T-cell (primary cell): ENCODE results near the gene HSDL1. TPM values are rescaled to one million over a fixed set of nuclear protein-coding genes. Genes with fewer than 3 reads are reported as not detected.

Source experiments
- ATAC-seq, 4 experiments: fragments of 200-7000 bp in 3 of 4; fragments of 150-1000 bp in 1 of 4; cut with Tn5 transposase; replicated peaks in 1 of 4; 1 replicate in 3 of 4; 2 replicates in 1 of 4; pipeline ENCODE4 v1.10.0; 2021; ENCODE audit warnings: moderate library complexity in 3 of 4, mild to moderate bottlenecking in 2 of 4, moderate number of reproducible peaks in 1 of 4
- CTCF ChIA-PET, 2 donors: fragments of 300-600 bp; sonication (Branson Sonifier 250); formaldehyde crosslinking; loops; one replicate each; lab custom pipeline; 2022; ENCODE audit warnings: antibody characterized with exemption in 2 of 2; lab: Charles Lee
- POLR2A ChIA-PET, 2 donors: fragments of 300-600 bp; sonication (Branson Sonifier 250); formaldehyde crosslinking; loops; one replicate each; lab custom pipeline; 2022; ENCODE audit warnings: antibody characterized with exemption in 2 of 2; lab: Charles Lee
- DNase-seq, 35 experiments: peaks; one replicate each; pipeline versions ENCODE4 v3.0.0 to v3.0.0-alpha.2; 2013 to 2023
- H3K27ac ChIP-seq: one replicate; pipeline ENCODE4 v1.5.1; 2013; ENCODE audit warnings: low read length
- H3K27me3 ChIP-seq, 2 experiments: replicated peaks in 1 of 2; 1 replicate in 1 of 2; 2 replicates in 1 of 2; pipeline versions ENCODE4 v1.6.1 to v1.7.0; 2013; ENCODE audit warnings: low read length in 1 of 2, mixed read lengths in 1 of 2; ENCODE audit not compliant: control insufficient read depth in 2 of 2, insufficient read depth in 2 of 2; ENCODE audit errors: extremely low read depth in 1 of 2
- H3K36me3 ChIP-seq, 2 donors: 1 replicate in 1 of 2; 2 replicates in 1 of 2; pipeline versions ENCODE4 v1.6.1 to v1.7.0; 2013; ENCODE audit warnings: low read length in 1 of 2; ENCODE audit not compliant: control insufficient read depth in 2 of 2, insufficient read depth in 1 of 2; ENCODE audit errors: extremely low read depth in 1 of 2
- H3K4me1 ChIP-seq, 2 experiments: 1 replicate in 1 of 2; 2 replicates in 1 of 2; pipeline versions ENCODE4 v1.6.1 to v1.7.0; 2013; ENCODE audit warnings: low read length in 2 of 2, mixed read lengths in 1 of 2; ENCODE audit not compliant: insufficient read depth in 2 of 2, control insufficient read depth in 1 of 2; ENCODE audit errors: extremely low read depth in 1 of 2
- H3K4me3 ChIP-seq, 2 donors: 1 replicate in 1 of 2; 2 replicates in 1 of 2; pipeline versions ENCODE4 v1.5.1 to v1.7.0; 2013; ENCODE audit warnings: mild to moderate bottlenecking in 2 of 2, low read length in 1 of 2, moderate library complexity in 1 of 2; ENCODE audit not compliant: control insufficient read depth in 1 of 2; ENCODE audit errors: extremely low read depth in 1 of 2
- H3K9me3 ChIP-seq: 2 replicates; pipeline ENCODE4 v1.7.0; 2013
- H3K27ac Mint-ChIP-seq, 2 donors: one replicate each; pipeline ENCODE4 v1.8.0; 2020 to 2021; ENCODE audit warnings: mild to moderate bottlenecking in 2 of 2, mixed read lengths in 2 of 2
- H3K27me3 Mint-ChIP-seq, 2 donors: one replicate each; pipeline ENCODE4 v1.8.0; 2021 to 2022; ENCODE audit warnings: mixed read lengths in 2 of 2
- H3K36me3 Mint-ChIP-seq: one replicate; pipeline ENCODE4 v1.8.0; 2021; ENCODE audit warnings: mixed read lengths
- H3K4me1 Mint-ChIP-seq, 3 donors: one replicate each; pipeline ENCODE4 v1.8.0; 2020 to 2022; ENCODE audit warnings: mixed read lengths in 3 of 3, mild to moderate bottlenecking in 1 of 3
- H3K4me3 Mint-ChIP-seq, 3 donors: one replicate each; pipeline ENCODE4 v1.8.0; 2020 to 2022; ENCODE audit warnings: mild to moderate bottlenecking in 3 of 3, mixed read lengths in 3 of 3, moderate library complexity in 3 of 3
- H3K9me3 Mint-ChIP-seq, 3 donors: one replicate each; pipeline ENCODE4 v1.8.0; 2020 to 2022; ENCODE audit warnings: mixed read lengths in 3 of 3
- WGBS: methylation state at CpG from one replicate; pipeline ENCODE4 v1.1.5; 2013; ENCODE audit warnings: missing lambda C conversion rate; ENCODE audit not compliant: insufficient coverage; 5-methylcytosine and 5-hydroxymethylcytosine counted together
- total RNA-seq, 35 experiments: library from RNA in 6 of 35; stranded (reverse) in 6 of 35; fragments of 120-200 nt in 1 of 35; gene quantifications; one replicate each; pipeline versions ENCODE4 v1.2.1 to v1.2.4 and lab custom pipeline; 2013 to 2026

Gene HSDL1
- total RNA-seq, 5 donors from 2014 or later (not counting 1 experiment from before 2014, with no cell fraction given) = 11.9 to 23.5 (median 20.4) TPM

GRCh38 chr16:84181144-84181915 is 36.4 kb upstream of the HSDL1 start:
- ChIA-PET POLR2A (no interaction called here), CTCF (no interaction called here)
- no peak overlapping the region for H3K4me3 Mint-ChIP-seq
- peaks cover 20 to 24% (median 22%) of the 10 kb centered on the region in 3 donors for H3K4me1 Mint-ChIP-seq
- WGBS = 99% methylated on average over 30 of the region's 41 CpGs
- Histone ChIP-seq H3K27me3 (no peaks in the 10 kb centered on the region), H3K4me1 (peaks cover 3 to 20% of the 10 kb centered on the region in 2 experiments), H3K27ac (no peak overlapping the region), H3K36me3 (peaks cover 21 to 65% of the 10 kb centered on the region in 2 donors), H3K4me3 (no peak overlapping the region), H3K9me3 (no peaks in the 10 kb centered on the region)
- no peaks in the 10 kb centered on the region for H3K9me3 Mint-ChIP-seq
- H3K27me3 Mint-ChIP-seq = no peaks in the 10 kb centered on the region
- ATAC-seq (no peak), DNase-seq (no peak)
- no peak overlapping the region for H3K27ac Mint-ChIP-seq
- peaks cover 21% of the 10 kb centered on the region for H3K36me3 Mint-ChIP-seq

GRCh38 chr16:84180519-84181140 is 35.7 kb upstream of the HSDL1 start:
- 78% methylated on average over 6 of the region's 21 CpGs for WGBS
- Mint-ChIP-seq H3K4me1 (peaks cover 13 to 17% (median 15%) of the 10 kb centered on the region in 3 donors), H3K4me3 (no peak overlapping the region), H3K36me3 (peaks cover 21% of the 10 kb centered on the region), H3K27me3 (no peaks in the 10 kb centered on the region), H3K27ac (no peak overlapping the region), H3K9me3 (no peaks in the 10 kb centered on the region)
- Histone ChIP-seq H3K27me3 (no peaks in the 10 kb centered on the region), H3K4me1 (peaks cover 0 to 13% of the 10 kb centered on the region in 2 experiments), H3K36me3 (peaks cover 21 to 65% of the 10 kb centered on the region in 2 donors), H3K9me3 (no peaks in the 10 kb centered on the region), H3K4me3 (no peak overlapping the region), H3K27ac (no peak overlapping the region)
- no peak for DNase-seq
- ATAC-seq = no peak
- ChIA-PET POLR2A (no interaction called here), CTCF (interaction anchor here in 1 of 2 donors (0.5 kb wide), 1 partner anchor 95 kb away, joined by 6 read pairs; no protein-coding TSS in a partner anchor)

GRCh38 chr16:84179612-84180320 is 34.8 kb upstream of the HSDL1 start:
- Histone ChIP-seq H3K9me3 (no peaks in the 10 kb centered on the region), H3K4me3 (no peak overlapping the region), H3K4me1 (peaks cover 0 to 8% of the 10 kb centered on the region in 2 experiments), H3K27ac (no peak overlapping the region), H3K36me3 (peaks cover 21 to 63% of the 10 kb centered on the region in 2 donors), H3K27me3 (no peaks in the 10 kb centered on the region)
- Mint-ChIP-seq H3K9me3 (no peaks in the 10 kb centered on the region), H3K36me3 (peaks cover 18% of the 10 kb centered on the region), H3K4me3 (no peak overlapping the region), H3K27ac (no peak overlapping the region), H3K27me3 (no peaks in the 10 kb centered on the region), H3K4me1 (peaks cover 11 to 13% (median 12%) of the 10 kb centered on the region in 3 donors)
- ChIA-PET POLR2A (no interaction called here), CTCF (interaction anchor here in 1 of 2 donors (0.6 kb wide), 1 partner anchor 95 kb away, joined by 3 read pairs; no protein-coding TSS in a partner anchor)
- WGBS = 94% methylated on average over 19 of the region's 33 CpGs
- ATAC-seq = no peak
- DNase-seq = no peak

- H3K4me3 ChIP-seq = no peak overlapping the region
- no peak for DNase-seq
- POLR2A ChIA-PET = no interaction called here
- no peaks in the 10 kb centered on the region for H3K9me3 Mint-ChIP-seq
- peaks cover 0 to 4% of the 10 kb centered on the region in 2 experiments for H3K4me1 ChIP-seq
- H3K4me1 Mint-ChIP-seq = peaks cover 5 to 7% (median 6%) of the 10 kb centered on the region in 3 donors
- H3K36me3 ChIP-seq = peaks cover 21 to 57% of the 10 kb centered on the region in 2 donors
- CTCF ChIA-PET = no interaction called here
- H3K27ac ChIP-seq = no peak overlapping the region
- no peaks in the 10 kb centered on the region for H3K27me3 Mint-ChIP-seq
- no peaks in the 10 kb centered on the region for H3K27me3 ChIP-seq
- H3K4me3 Mint-ChIP-seq = no peak overlapping the region
- peaks cover 14% of the 10 kb centered on the region for H3K36me3 Mint-ChIP-seq
- no peaks in the 10 kb centered on the region for H3K9me3 ChIP-seq
- ATAC-seq = no peak
- WGBS = 95% methylated on average over 24 of the region's 28 CpGs
- H3K27ac Mint-ChIP-seq = no peak overlapping the region
These were observed 34.1 kb upstream of the HSDL1 start for GRCh38 chr16:84178892-84179611.

GRCh38 chr16:84178146-84178765 is 33.3 kb upstream of the HSDL1 start:
- no peak overlapping the region for H3K27ac ChIP-seq
- H3K4me3 Mint-ChIP-seq = no peak overlapping the region
- H3K4me1 ChIP-seq = peaks cover 0 to 4% of the 10 kb centered on the region in 2 experiments
- WGBS = 89% methylated on average over 10 of the region's 15 CpGs
- peaks cover 14% of the 10 kb centered on the region for H3K36me3 Mint-ChIP-seq
- ChIA-PET POLR2A (no interaction called here), CTCF (no interaction called here)
- ATAC-seq = no peak
- H3K4me1 Mint-ChIP-seq = peaks cover 5 to 7% (median 5%) of the 10 kb centered on the region in 3 donors
- no peak for DNase-seq
- no peaks in the 10 kb centered on the region for H3K9me3 ChIP-seq
- H3K4me3 ChIP-seq = no peak overlapping the region
- H3K36me3 ChIP-seq = peaks cover 17 to 49% of the 10 kb centered on the region in 2 donors
- no peaks in the 10 kb centered on the region for H3K27me3 Mint-ChIP-seq
- H3K27me3 ChIP-seq = no peaks in the 10 kb centered on the region
- H3K9me3 Mint-ChIP-seq = no peaks in the 10 kb centered on the region
- no peak overlapping the region for H3K27ac Mint-ChIP-seq
